ENCODE measurements around the gene PDZD4. TPM values are rescaled to one million over a fixed set of nuclear protein-coding genes. Genes with fewer than 3 reads are reported as not detected.

Gene PDZD4
- polyA plus RNA-seq, 1 donor (not counting 4 experiments of a cell fraction or from before 2014, with no cell fraction given) = 0.05 TPM

DNA sequence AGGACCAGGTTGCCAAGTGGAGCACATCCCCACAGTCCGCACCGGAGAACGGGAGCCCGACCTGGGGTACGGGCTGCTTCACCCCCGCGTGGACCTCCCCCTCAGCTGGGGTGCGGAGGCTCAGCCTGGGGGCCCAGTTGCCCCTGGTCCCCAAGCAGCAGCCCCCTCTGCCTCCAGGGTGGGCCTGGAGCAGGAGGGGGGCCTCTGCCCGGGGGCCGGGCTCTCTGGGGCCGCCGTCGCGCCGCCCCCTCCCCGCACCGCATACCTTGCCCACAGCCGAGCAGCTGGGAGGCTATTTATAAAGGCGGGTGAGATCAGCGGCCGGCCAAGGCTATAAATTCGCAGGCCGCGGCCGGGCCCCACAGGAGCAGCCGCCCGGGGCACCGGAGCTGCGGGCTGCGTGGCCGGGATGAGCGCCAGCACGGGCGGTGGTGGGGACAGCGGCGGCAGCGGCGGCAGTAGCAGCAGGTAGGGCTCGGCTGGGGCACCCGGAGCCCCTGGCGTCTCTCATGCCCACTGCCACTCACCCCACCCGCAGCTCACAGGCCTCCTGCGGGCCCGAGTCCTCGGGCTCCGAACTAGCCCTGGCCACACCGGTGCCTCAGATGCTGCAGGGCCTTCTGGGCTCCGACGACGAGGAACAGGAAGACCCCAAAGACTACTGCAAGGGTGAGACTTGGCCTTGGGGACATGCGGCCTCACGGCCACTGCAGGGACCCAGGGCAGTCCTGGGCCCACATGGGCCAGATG is 49.5 kb downstream of the PDZD4 start, which contains the start of gene SRPK3:
Gene SRPK3, plus strand, starts transcription at position 364 of the 750 bp plus-strand sequence. Its CDS starts 46 bp downstream, at position 410.
- no peaks in the 10 kb centered on the region for H4K20me1 ChIP-seq (ENCODE audit: control insufficient read depth, extremely low read depth, insufficient read depth, low read length)
- H3K9ac ChIP-seq (ENCODE audit: control insufficient read depth, extremely low read depth, insufficient read depth, low read length) = no peak within 1 kb of the TSS
- no peaks in the 10 kb centered on the region for H3K9me1 ChIP-seq (ENCODE audit: control insufficient read depth, extremely low read depth, insufficient read depth, low read length)
- H3K4me3 ChIP-seq (ENCODE audit: control insufficient read depth in 2 of 3, extremely low read depth in 1 of 3, insufficient read depth in 2 of 3, low read depth in 1 of 3, low read length in 3 of 3) = no peak within 1 kb of the TSS
- FAIRE-seq = no peak
- peaks cover 7% of the 10 kb centered on the region for H3K4me1 ChIP-seq (ENCODE audit: control insufficient read depth, extremely low read depth, insufficient read depth, low read length)
- H3K9me3 ChIP-seq (ENCODE audit: control insufficient read depth, low read depth, low read length) = no peaks in the 10 kb centered on the region
- dilution Hi-C loops (cut with MboI; ENCODE audit: extremely low pct_ligation_motif_present, low sequenced_read_pairs) = no loop called here
- H3K79me2 ChIP-seq (ENCODE audit: control insufficient read depth, insufficient read depth, low read length) = no peaks in the 10 kb centered on the region
- no peak for DNase-seq (ENCODE audit: low read depth, low spot score)
- H3K27ac ChIP-seq (ENCODE audit: control insufficient read depth, insufficient read depth, low read length) = no peak within 1 kb of the TSS
- H2AFZ ChIP-seq (ENCODE audit: control insufficient read depth, low read length) = no peak within 1 kb of the TSS
- TF ChIP-seq, protein P1, sequence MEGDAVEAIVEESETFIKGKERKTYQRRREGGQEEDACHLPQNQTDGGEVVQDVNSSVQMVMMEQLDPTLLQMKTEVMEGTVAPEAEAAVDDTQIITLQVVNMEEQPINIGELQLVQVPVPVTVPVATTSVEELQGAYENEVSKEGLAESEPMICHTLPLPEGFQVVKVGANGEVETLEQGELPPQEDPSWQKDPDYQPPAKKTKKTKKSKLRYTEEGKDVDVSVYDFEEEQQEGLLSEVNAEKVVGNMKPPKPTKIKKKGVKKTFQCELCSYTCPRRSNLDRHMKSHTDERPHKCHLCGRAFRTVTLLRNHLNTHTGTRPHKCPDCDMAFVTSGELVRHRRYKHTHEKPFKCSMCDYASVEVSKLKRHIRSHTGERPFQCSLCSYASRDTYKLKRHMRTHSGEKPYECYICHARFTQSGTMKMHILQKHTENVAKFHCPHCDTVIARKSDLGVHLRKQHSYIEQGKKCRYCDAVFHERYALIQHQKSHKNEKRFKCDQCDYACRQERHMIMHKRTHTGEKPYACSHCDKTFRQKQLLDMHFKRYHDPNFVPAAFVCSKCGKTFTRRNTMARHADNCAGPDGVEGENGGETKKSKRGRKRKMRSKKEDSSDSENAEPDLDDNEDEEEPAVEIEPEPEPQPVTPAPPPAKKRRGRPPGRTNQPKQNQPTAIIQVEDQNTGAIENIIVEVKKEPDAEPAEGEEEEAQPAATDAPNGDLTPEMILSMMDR (optimal IDR thresholded peaks at IDR 0.05 in 1 of 3, IDR thresholded peaks at IDR 0.05 in 1 of 3, conservative IDR thresholded peaks at IDR 0.05 in 1 of 3; ENCODE audit: extremely low read depth in 1 of 3, insufficient read depth in 2 of 3, low read length in 3 of 3) = no peak
- TF ChIP-seq EZH2 (IDR thresholded peaks at IDR 0.05; ENCODE audit: low read length) = no peak
- H3K4me2 ChIP-seq (ENCODE audit: control insufficient read depth, extremely low read depth, insufficient read depth, low read depth, low read length) = no peak within 1 kb of the TSS
- no peaks in the 10 kb centered on the region for H3K27me3 ChIP-seq (ENCODE audit: control insufficient read depth, extremely low read depth, insufficient read depth, low read length)
- H3K36me3 ChIP-seq (ENCODE audit: control insufficient read depth in 2 of 2, extremely low read depth in 1 of 2, insufficient read depth in 2 of 2, low read length in 2 of 2) = no peaks in the 10 kb centered on the region

DNA sequence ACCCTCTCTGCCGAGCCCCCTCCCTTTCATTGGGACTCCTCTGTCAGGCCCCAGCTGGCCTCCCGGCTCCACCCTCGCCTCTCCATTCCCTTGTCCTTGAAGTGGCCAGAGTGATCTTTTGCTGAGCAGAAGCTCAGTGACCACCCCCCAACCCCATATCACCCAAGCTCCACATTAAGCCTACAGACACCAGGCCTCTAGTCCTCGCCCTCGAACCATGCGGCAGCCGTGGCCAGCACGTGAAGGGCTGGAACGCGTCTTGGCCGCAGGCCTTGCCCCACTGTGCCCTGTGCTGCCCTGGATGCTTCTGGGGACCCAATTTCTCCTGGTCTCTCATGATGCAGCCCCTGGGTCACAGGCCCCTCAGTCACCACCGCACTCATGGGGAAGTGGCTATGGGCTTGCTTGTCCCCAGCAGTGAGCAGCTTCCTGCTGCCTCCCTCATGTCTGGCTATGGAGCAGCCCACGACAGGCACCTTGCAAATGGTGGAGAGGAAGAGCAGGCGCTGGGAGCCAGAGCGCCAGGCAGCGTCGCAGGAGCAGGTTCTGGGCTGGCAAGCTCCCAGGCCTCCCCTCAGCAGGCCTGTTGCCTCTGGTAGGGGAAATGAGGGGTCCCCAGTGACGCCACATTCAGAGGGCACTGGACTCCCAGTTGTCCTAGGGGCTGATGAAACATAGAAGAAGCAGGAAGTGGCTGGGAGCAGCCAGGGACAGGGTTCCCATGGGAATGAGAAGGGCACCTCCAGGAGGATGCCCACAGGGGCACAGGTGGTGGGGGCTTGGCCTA is 50.3 kb downstream of the PDZD4 start:
- H3K9ac ChIP-seq (ENCODE audit: control insufficient read depth, extremely low read depth, insufficient read depth, low read length) = no peak overlapping the region
- dilution Hi-C loops (cut with MboI; ENCODE audit: extremely low pct_ligation_motif_present, low sequenced_read_pairs) = no loop called here
- H2AFZ ChIP-seq (ENCODE audit: control insufficient read depth, low read length) = no peak overlapping the region
- H3K9me3 ChIP-seq (ENCODE audit: control insufficient read depth, low read depth, low read length) = no peaks in the 10 kb centered on the region
- no peaks in the 10 kb centered on the region for H3K9me1 ChIP-seq (ENCODE audit: control insufficient read depth, extremely low read depth, insufficient read depth, low read length)
- FAIRE-seq = no peak
- no peak overlapping the region for H3K4me3 ChIP-seq (ENCODE audit: control insufficient read depth in 2 of 3, extremely low read depth in 1 of 3, insufficient read depth in 2 of 3, low read depth in 1 of 3, low read length in 3 of 3)
- no peak for DNase-seq (ENCODE audit: low read depth, low spot score)
- no peak overlapping the region for H3K4me2 ChIP-seq (ENCODE audit: control insufficient read depth, extremely low read depth, insufficient read depth, low read depth, low read length)
- H3K4me1 ChIP-seq (ENCODE audit: control insufficient read depth, extremely low read depth, insufficient read depth, low read length) = peaks cover 7% of the 10 kb centered on the region
- H4K20me1 ChIP-seq (ENCODE audit: control insufficient read depth, extremely low read depth, insufficient read depth, low read length) = no peaks in the 10 kb centered on the region
- H3K27ac ChIP-seq (ENCODE audit: control insufficient read depth, insufficient read depth, low read length) = no peak overlapping the region
- TF ChIP-seq EZH2 (IDR thresholded peaks at IDR 0.05; ENCODE audit: low read length) = no peak
- TF ChIP-seq, protein P1 (optimal IDR thresholded peaks at IDR 0.05 in 1 of 3, IDR thresholded peaks at IDR 0.05 in 1 of 3, conservative IDR thresholded peaks at IDR 0.05 in 1 of 3; ENCODE audit: extremely low read depth in 1 of 3, insufficient read depth in 2 of 3, low read length in 3 of 3) = no peak
- peaks cover 0 to 1% of the 10 kb centered on the region in 2 experiments for H3K36me3 ChIP-seq (ENCODE audit: control insufficient read depth in 2 of 2, extremely low read depth in 1 of 2, insufficient read depth in 2 of 2, low read length in 2 of 2)
- no peaks in the 10 kb centered on the region for H3K79me2 ChIP-seq (ENCODE audit: control insufficient read depth, insufficient read depth, low read length)
- no peaks in the 10 kb centered on the region for H3K27me3 ChIP-seq (ENCODE audit: control insufficient read depth, extremely low read depth, insufficient read depth, low read length)

Data from keratinocyte (primary cell).